Measurements from ENCODE around the gene CFAP46. TPM values are rescaled to one million over a fixed set of nuclear protein-coding genes. Genes with fewer than 3 reads are reported as not detected.

CFAP46 gene
- total and polyA plus RNA-seq, 4 donors, result 0.33 to 0.59 (median 0.42) TPM

GRCh38 chr10:132908621-132909295 lies 33.6 kb downstream of the CFAP46 start:
- no peak for DNase-seq (ENCODE audit: low spot score)
- Histone ChIP-seq H3K36me3 (ENCODE audit: control insufficient read depth in 4 of 4, insufficient read depth in 3 of 4, low read depth in 1 of 4, low read length in 3 of 4) (no peaks in the 10 kb centered on the region), H3K4me3 (ENCODE audit: low read depth in 1 of 3, low read length in 3 of 3) (no peak overlapping the region), H3K9ac (ENCODE audit: low read depth in 1 of 2, low read length in 2 of 2) (no peak overlapping the region), H3K27me3 (ENCODE audit: control insufficient read depth in 4 of 4, insufficient read depth in 4 of 4, low read length in 3 of 4) (no peaks in the 10 kb centered on the region), H3K27ac (ENCODE audit: low read depth in 1 of 2, low read length in 2 of 2) (no peak overlapping the region), H3K4me1 (ENCODE audit: control insufficient read depth in 4 of 4, insufficient read depth in 4 of 4, low read length in 3 of 4) (no peaks in the 10 kb centered on the region), H3K9me3 (ENCODE audit: control insufficient read depth in 4 of 4, low read length in 3 of 4) (no peaks in the 10 kb centered on the region)
- TF ChIP-seq REST (IDR thresholded peaks at IDR 0.05) (no peak), HNF4A (conservative IDR thresholded peaks at IDR 0.05) (no peak), TAF1 (conservative IDR thresholded peaks at IDR 0.05) (no peak), EGR1 (IDR thresholded peaks at IDR 0.05; ENCODE audit: low read depth in 2 of 2) (no peak), NR2F2 (IDR thresholded peaks at IDR 0.05) (no peak), JUND (IDR thresholded peaks at IDR 0.05) (no peak), CTCF (IDR thresholded peaks at IDR 0.05; ENCODE audit: low read depth, low read length, missing input control) (no peak), FOXA1 (IDR thresholded peaks at IDR 0.05) (no peak), FOXA2 (IDR thresholded peaks at IDR 0.05) (no peak), SP1 (IDR thresholded peaks at IDR 0.05) (no peak), MAX (IDR thresholded peaks at IDR 0.05) (no peak), HNF4G (IDR thresholded peaks at IDR 0.05) (no peak), GABPA (IDR thresholded peaks at IDR 0.05 in 1 of 2, conservative IDR thresholded peaks at IDR 0.05 in 1 of 2) (no peak)
- 93% methylated on average over 33 of the region's 33 CpGs for WGBS

- Histone ChIP-seq H3K36me3 (ENCODE audit: control insufficient read depth in 4 of 4, insufficient read depth in 3 of 4, low read depth in 1 of 4, low read length in 3 of 4) (no peaks in the 10 kb centered on the region), H3K4me1 (ENCODE audit: control insufficient read depth in 4 of 4, insufficient read depth in 4 of 4, low read length in 3 of 4) (no peaks in the 10 kb centered on the region), H3K4me3 (ENCODE audit: low read depth in 1 of 3, low read length in 3 of 3) (no peak overlapping the region), H3K9ac (ENCODE audit: low read depth in 1 of 2, low read length in 2 of 2) (no peak overlapping the region), H3K9me3 (ENCODE audit: control insufficient read depth in 4 of 4, low read length in 3 of 4) (no peaks in the 10 kb centered on the region), H3K27me3 (ENCODE audit: control insufficient read depth in 4 of 4, insufficient read depth in 4 of 4, low read length in 3 of 4) (no peaks in the 10 kb centered on the region), H3K27ac (ENCODE audit: low read depth in 1 of 2, low read length in 2 of 2) (no peak overlapping the region)
- no peak for DNase-seq (ENCODE audit: low spot score)
- 88% methylated on average over 41 of the region's 41 CpGs for WGBS
- TF ChIP-seq FOXA1 (IDR thresholded peaks at IDR 0.05) (no peak), RAD21 (IDR thresholded peaks at IDR 0.05) (no peak), CTCF (IDR thresholded peaks at IDR 0.05; ENCODE audit: low read depth, low read length, missing input control) (no peak), MAX (IDR thresholded peaks at IDR 0.05) (no peak), RXRA (IDR thresholded peaks at IDR 0.05) (no peak), FOXA2 (IDR thresholded peaks at IDR 0.05) (no peak), ATF3 (IDR thresholded peaks at IDR 0.05) (no peak), JUND (IDR thresholded peaks at IDR 0.05) (no peak), EGR1 (IDR thresholded peaks at IDR 0.05; ENCODE audit: low read depth in 2 of 2) (no peak), YY1 (IDR thresholded peaks at IDR 0.05) (no peak), REST (IDR thresholded peaks at IDR 0.05) (no peak), GABPA (IDR thresholded peaks at IDR 0.05 in 1 of 2, conservative IDR thresholded peaks at IDR 0.05 in 1 of 2) (no peak)
These were observed 34.3 kb downstream of the CFAP46 start for GRCh38 chr10:132907821-132908620.

All from liver (tissue), 9 donors.